Aortic smooth muscle cell (primary cell): ENCODE measurements around the gene LHX5. TPM values are rescaled to one million over a fixed set of nuclear protein-coding genes. Genes with fewer than 3 reads are reported as not detected.

Experiments used
- total RNA-seq: library from RNA; depleted of rRNA; stranded (reverse); fragments of >200 nt; gene quantifications from 2 replicates; pipeline ENCODE4 v1.2.3, GENCODE V29; 2014

LHX5 gene
- total RNA-seq: not detected in 2 replicates

DNA sequence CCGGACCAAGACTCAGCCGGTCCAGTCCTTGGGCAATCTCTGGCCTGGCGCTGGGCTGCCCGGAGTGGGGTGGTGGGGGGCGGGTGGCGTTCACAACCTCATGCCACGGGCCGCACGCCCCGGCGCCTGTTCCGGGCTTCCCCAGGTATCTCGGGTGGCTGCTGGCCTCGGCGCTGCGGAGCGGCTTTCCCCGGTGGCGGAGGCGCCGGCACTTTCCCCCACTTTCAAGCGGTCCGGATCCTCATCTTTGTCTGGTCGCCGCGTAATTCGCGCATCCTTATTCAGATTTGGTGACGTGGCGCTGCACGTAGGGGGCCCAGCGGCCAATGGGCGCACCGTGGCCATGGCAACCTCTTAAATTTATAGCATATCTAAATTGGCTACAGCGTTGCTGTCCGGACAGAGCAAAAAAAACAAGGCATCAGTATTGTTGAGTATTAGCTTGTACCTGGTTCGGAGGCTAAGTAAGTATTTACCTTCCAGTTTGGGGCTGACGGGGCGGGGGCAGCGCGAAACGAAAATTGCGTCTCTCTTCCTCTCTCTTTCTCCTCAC is at the start of gene LHX5:
LHX5 (minus strand) TSS at position 253 of the 553 bp plus-strand sequence. CDS start 373 bp downstream, outside the sequence.

DNA sequence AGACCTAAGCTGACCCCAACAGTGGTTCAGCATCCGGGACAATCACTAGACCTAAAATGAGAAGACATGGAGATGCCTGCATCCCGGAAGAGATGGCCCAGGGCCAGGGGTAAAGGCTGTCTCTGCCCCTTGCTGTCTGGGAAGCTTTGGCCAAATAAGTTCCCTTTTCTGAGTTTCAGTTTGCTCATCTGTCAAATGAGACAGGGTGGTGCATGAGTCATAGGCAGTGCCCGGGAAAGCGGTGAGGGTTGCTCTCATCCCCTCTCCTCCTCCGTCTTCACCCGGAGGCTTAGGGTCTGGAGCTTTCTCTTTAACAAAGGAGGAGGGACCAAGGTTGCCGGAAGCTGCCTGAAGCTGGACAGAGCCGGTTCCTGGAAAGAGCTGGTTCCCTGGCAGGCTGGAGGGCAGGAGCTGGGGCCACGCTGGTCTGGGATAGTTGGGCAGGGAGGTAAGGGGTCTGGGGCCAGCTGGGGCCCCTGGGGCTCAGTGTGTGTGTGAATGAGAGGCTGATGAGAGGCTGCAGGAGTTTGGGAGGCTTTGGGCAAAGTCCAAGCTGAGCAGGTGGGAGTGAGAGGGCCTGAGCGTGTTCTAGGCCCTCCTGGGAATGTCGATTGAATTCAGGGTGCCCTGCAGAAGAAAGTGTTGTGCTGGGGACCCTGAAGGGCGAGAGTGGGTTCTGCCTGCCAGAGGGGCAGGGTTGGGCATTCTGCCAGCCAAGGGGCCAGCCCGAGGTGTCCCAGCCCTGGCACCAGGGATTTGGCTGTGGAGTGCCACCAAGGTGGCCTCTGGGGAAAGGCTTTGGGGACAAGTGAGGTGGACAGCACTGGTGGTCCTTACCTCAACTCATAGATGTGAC is 49.4 kb downstream of the LHX5 start, which contains the start of gene SDSL:
SDSL (plus strand) TSS at position 351 of the 856 bp plus-strand sequence. CDS start 5,603 bp downstream, outside the sequence.

Other genes with a start within 250 kb of the LHX5 start
- gene SLC8B1, start 136.8 kb downstream of the LHX5 start, total RNA-seq: 7.3 and 10.4 TPM in 2 replicates
- 31.6 and 46.9 TPM in 2 replicates for gene PLBD2, start 113.3 kb downstream of the LHX5 start, total RNA-seq
- gene SDS, start 68.0 kb downstream of the LHX5 start, total RNA-seq: 0.13 TPM in 1 of 2 replicates, not detected in the other
- gene SDSL, start 49.5 kb downstream of the LHX5 start, total RNA-seq: 17.0 and 23.6 TPM in 2 replicates